GM20000 (cell line): ENCODE data around the gene UBE2M.

Experiments used
- DNase-seq: peaks from one replicate; pipeline ENCODE4 v3.0.0; 2012; ENCODE audit warnings: low spot score
- CTCF ChIP-seq: IDR thresholded peaks from 2 replicates; pipeline ENCODE4 v1.5.1; 2012; ENCODE audit warnings: mild to moderate bottlenecking, control low read depth; ENCODE audit errors: extremely low read depth, missing control alignments

UBE2M gene

GRCh38 chr19:58551123-58551497, 7.3 kb downstream of the UBE2M start:
- no peak for TF ChIP-seq CTCF

GRCh38 chr19:58550362-58551122, 7.9 kb downstream of the UBE2M start:
- no peak for DNase-seq

More at GRCh38 chr19:58551123-58551497, 7.3 kb downstream of the UBE2M start:
- DNase-seq: no peak

GRCh38 chr19:58549664-58550361, 8.6 kb downstream of the UBE2M start:
- no peak for DNase-seq
- TF ChIP-seq CTCF: no peak

More at GRCh38 chr19:58550362-58551122, 7.9 kb downstream of the UBE2M start:
- TF ChIP-seq CTCF: no peak

GRCh38 chr19:58548859-58549663, 9.3 kb downstream of the UBE2M start:
- no peak for DNase-seq
- TF ChIP-seq CTCF: no peak

GRCh38 chr19:58547323-58548312, 10.8 kb downstream of the UBE2M start:
- no peak for TF ChIP-seq CTCF
- DNase-seq: no peak

GRCh38 chr19:58546019-58546530, 12.3 kb downstream of the UBE2M start:
- DNase-seq: no peak

More at GRCh38 chr19:58546019-58546530, 12.3 kb downstream of the UBE2M start:
- TF ChIP-seq CTCF: no peak
